Thyroid gland (tissue), 4 donors: ENCODE results near the gene SCGB3A1. TPM values are rescaled to one million over a fixed set of nuclear protein-coding genes. Genes with fewer than 3 reads are reported as not detected.
A peak's percentile ranks its signal among the peaks of the same experiment; 100 is the strongest.

Experiments
- DNase-seq, 2 donors: peaks; one replicate each; pipeline ENCODE4 v3.0.0-alpha.2; 2019
- H3K27ac ChIP-seq, 3 donors: fragments of 200-600 bp; sonication (generic); 1 replicate in 2 of 3; 2 replicates in 1 of 3; pipeline ENCODE4 v1.5.1; 2016 to 2019; ENCODE audit warnings: mild to moderate bottlenecking in 1 of 3, moderate library complexity in 1 of 3
- H3K27me3 ChIP-seq: fragments of 200-600 bp; sonication (generic); one replicate; pipeline ENCODE4 v1.5.1; 2019
- H3K36me3 ChIP-seq, 2 donors: fragments of 200-600 bp; sonication (generic); one replicate each; pipeline ENCODE4 v1.5.1; 2016 to 2019
- H3K4me1 ChIP-seq, 2 donors: fragments of 200-600 bp; sonication (generic); one replicate each; pipeline ENCODE4 v1.5.1; 2017 to 2019
- H3K4me3 ChIP-seq, 3 donors: fragments of 200-600 bp; sonication (generic); replicated peaks in 1 of 3; 1 replicate in 2 of 3; 2 replicates in 1 of 3; pipeline ENCODE4 v1.5.1; 2016; ENCODE audit warnings: mild to moderate bottlenecking in 1 of 3
- H3K9me3 ChIP-seq: fragments of 200-600 bp; sonication (generic); one replicate; pipeline ENCODE4 v1.5.1; 2017
- POLR2A ChIP-seq, 2 donors: fragments of 450-650 bp; IDR thresholded peaks; one replicate each; pipeline ENCODE4 v1.6.1; 2017; ENCODE audit warnings: antibody characterized with exemption in 2 of 2, mild to moderate bottlenecking in 2 of 2, moderate library complexity in 1 of 2
- WGBS, 2 donors: methylation state at CpG; one replicate each; pipeline ENCODE4 v1.1.5; 2017; 5-methylcytosine and 5-hydroxymethylcytosine counted together
- intact Hi-C: fragments of 100-400 bp; cut with DNase I; formaldehyde crosslinking; loops from one replicate; pipeline ENCODE4 v1.15.1; 2023
- total RNA-seq, 4 donors: library from RNA; depleted of rRNA; stranded (reverse); fragments of >200 nt; gene quantifications; one replicate each; pipeline ENCODE4 v1.2.3, GENCODE V29; 2016
- TF ChIP-seq, protein P1 (sequence below), 6 experiments: fragments of 200-600 bp in 3 of 6; fragments of 450-650 bp in 3 of 6; sonication (generic) in 3 of 6; IDR thresholded peaks; one replicate each; pipeline ENCODE4 v1.5.1; 2016 to 2019; ENCODE audit warnings: antibody characterized with exemption in 6 of 6, mild to moderate bottlenecking in 2 of 6, inconsistent platforms in 1 of 6, moderate library complexity in 1 of 6

SCGB3A1 gene
- total RNA-seq, 4 donors from 2014 or later: 1.0 to 8.1 (median 3.5) TPM; not detected in 1

- WGBS, 2 donors: 89 to 92% methylated on average over 12 to 14 of the region's 16 CpGs
- no peak overlapping the region for H3K27ac ChIP-seq
- TF ChIP-seq, protein P1, sequence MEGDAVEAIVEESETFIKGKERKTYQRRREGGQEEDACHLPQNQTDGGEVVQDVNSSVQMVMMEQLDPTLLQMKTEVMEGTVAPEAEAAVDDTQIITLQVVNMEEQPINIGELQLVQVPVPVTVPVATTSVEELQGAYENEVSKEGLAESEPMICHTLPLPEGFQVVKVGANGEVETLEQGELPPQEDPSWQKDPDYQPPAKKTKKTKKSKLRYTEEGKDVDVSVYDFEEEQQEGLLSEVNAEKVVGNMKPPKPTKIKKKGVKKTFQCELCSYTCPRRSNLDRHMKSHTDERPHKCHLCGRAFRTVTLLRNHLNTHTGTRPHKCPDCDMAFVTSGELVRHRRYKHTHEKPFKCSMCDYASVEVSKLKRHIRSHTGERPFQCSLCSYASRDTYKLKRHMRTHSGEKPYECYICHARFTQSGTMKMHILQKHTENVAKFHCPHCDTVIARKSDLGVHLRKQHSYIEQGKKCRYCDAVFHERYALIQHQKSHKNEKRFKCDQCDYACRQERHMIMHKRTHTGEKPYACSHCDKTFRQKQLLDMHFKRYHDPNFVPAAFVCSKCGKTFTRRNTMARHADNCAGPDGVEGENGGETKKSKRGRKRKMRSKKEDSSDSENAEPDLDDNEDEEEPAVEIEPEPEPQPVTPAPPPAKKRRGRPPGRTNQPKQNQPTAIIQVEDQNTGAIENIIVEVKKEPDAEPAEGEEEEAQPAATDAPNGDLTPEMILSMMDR (IDR thresholded peaks at IDR 0.05): no peak
- TF ChIP-seq POLR2A (IDR thresholded peaks at IDR 0.05): no peak
- intact Hi-C loops: no loop called here
- DNase-seq: no peak
- H3K4me1 ChIP-seq: peaks cover 14 to 25% of the 10 kb centered on the region in 2 donors
- no peaks in the 10 kb centered on the region for H3K36me3 ChIP-seq
- no peaks in the 10 kb centered on the region for H3K27me3 ChIP-seq
- no peaks in the 10 kb centered on the region for H3K9me3 ChIP-seq
- no peak overlapping the region for H3K4me3 ChIP-seq
These were observed 7.7 kb upstream of the SCGB3A1 start for GRCh38 chr5:180598797-180599589.

- no peaks in the 10 kb centered on the region for H3K36me3 ChIP-seq
- H3K27ac ChIP-seq: no peak overlapping the region
- intact Hi-C loops: no loop called here
- no peak for DNase-seq
- WGBS, 2 donors: 88% methylated on average over 5 to 6 of the region's 9 CpGs
- H3K4me3 ChIP-seq: no peak overlapping the region
- peaks cover 14 to 25% of the 10 kb centered on the region in 2 donors for H3K4me1 ChIP-seq
- H3K9me3 ChIP-seq: no peaks in the 10 kb centered on the region
- no peaks in the 10 kb centered on the region for H3K27me3 ChIP-seq
- TF ChIP-seq, protein P1 (IDR thresholded peaks at IDR 0.05): no peak
- TF ChIP-seq POLR2A (IDR thresholded peaks at IDR 0.05): no peak
These were observed 7.0 kb upstream of the SCGB3A1 start for GRCh38 chr5:180598316-180598701.

DNA sequence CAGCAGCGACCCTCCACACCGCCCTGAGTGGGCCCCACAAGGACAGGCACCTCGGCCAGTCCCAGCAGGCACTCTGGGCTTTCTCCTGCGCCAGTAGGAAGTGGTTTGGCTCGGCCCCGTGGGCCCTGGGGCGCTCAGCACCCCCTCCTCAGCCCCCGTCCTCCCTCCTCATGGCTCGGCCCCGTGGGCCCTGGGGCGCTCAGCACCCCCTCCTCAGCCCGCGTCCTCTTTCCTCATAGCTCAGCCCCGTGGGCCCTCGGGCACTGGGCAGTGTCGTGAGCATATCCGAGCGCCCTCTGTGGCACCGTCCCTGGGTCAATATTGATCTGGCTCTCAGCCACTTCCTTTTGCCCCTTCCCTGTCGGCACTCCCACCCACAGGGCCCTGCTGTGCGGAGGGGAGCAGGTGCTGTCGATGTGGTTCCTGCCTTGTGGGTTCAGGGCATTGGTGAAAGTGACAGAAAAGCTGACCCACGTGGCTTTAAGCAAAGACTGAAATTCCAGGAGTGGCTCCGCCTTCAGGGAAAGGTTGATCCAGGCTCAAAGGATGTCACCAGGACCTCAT, 5.5 kb upstream of the SCGB3A1 start:
- H3K27me3 ChIP-seq: no peaks in the 10 kb centered on the region
- no peaks in the 10 kb centered on the region for H3K36me3 ChIP-seq
- intact Hi-C loops: no loop called here
- no peak for TF ChIP-seq POLR2A (IDR thresholded peaks at IDR 0.05)
- TF ChIP-seq, protein P1 (IDR thresholded peaks at IDR 0.05): no peak
- no peaks in the 10 kb centered on the region for H3K9me3 ChIP-seq
- no peak overlapping the region for H3K4me3 ChIP-seq
- WGBS, 2 donors: 79 to 89% methylated on average over 15 to 21 of the region's 24 CpGs
- H3K4me1 ChIP-seq: peaks cover 14 to 21% of the 10 kb centered on the region in 2 donors
- H3K27ac ChIP-seq: peak overlapping the region in 1 of 3 donors; percentile 54
- no peak for DNase-seq

GRCh38 chr5:180596115-180596667, 4.9 kb upstream of the SCGB3A1 start:
- intact Hi-C loops: no loop called here
- no peaks in the 10 kb centered on the region for H3K9me3 ChIP-seq
- H3K27me3 ChIP-seq: no peaks in the 10 kb centered on the region
- no peaks in the 10 kb centered on the region for H3K36me3 ChIP-seq
- DNase-seq: no peak
- TF ChIP-seq, protein P1 (IDR thresholded peaks at IDR 0.05): no peak
- no peak for TF ChIP-seq POLR2A (IDR thresholded peaks at IDR 0.05)
- peak overlapping the region in 1 of 3 donors; percentile 54 for H3K27ac ChIP-seq
- peaks cover 14 to 27% of the 10 kb centered on the region in 2 donors for H3K4me1 ChIP-seq
- WGBS, 2 donors: 82 to 86% methylated on average over 9 to 10 of the region's 12 CpGs
- H3K4me3 ChIP-seq: no peak overlapping the region
